ENCODE data around the gene NVL.

Gene NVL

DNA sequence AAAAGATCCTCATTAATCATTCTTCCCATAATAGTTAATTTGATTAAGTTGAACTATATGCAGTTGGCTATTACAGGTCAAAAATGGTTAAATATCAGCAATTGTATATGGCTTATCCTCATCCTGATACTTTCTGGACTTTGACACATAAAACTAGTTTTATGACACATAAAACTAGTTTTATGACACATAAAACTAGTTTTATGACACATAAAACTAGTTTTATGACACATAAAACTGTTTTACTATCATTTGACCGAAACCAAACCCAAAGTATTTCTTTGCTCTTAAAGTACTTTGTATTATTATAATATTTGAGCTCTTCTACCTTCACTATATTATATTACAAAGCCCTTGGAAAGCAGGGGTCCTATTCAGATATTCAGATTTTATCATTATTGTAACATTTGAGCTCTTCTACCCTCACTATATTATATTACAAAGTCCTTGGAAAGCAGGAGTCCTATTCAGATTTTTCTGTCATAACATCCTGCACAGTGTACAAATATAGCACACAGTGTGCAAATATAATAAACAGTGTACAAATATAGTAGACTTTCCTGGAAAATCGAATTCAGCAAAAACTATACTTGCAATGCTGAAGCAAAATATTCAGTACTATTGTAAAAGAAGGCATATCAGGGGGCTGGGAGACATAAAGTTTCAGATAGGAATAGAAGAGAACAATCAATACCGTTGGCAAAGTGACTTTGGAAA is 53.0 kb downstream of the NVL start:
- DNase-seq, result no peak

DNA sequence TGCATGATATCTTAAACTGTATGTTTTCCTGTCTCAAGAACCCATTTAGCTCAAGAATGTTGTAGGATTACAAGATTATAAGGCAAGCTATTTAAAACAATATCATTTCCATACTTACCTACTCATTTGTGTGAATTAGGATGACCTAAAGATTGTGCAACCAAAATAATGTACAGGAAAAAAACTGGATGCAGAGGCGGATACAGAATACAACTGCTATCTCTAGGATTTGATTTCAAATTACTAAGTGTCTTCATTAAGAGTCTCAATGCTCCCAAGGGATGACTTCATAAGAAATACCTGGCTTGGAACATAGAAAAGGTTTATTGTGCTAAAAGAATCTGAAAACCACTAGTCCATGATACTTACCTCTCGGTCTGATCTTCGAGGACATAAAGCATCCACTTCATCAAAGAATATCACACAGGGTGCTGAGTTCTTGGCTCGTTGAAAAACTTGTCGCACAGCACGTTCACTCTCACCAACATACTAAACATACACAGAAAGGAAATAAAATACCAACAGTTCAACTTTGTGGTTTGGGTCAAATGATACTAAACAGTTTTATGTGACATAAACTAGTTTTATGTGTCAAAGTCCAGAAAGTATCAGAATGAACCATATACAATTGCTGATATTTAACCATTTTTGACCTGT is 54.9 kb downstream of the NVL start:
- DNase-seq, result no peak

DNA sequence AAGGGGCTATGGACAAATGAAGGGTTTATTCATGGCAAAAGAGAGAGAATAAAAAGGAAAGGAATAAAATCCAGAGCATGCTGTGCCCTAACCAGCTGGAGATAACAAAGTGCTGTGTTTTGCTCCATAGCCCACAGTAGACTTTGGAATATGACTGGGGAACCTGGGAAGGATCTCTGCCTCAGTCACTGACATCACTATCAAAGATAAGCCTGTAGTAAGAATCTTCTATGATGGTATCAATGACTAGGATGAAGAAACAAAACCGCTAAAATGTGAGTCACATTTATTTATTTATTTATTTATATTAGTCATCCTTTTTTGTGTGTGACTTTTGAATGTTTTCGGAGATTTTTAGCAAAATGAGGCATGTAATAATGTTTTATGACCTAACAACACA is 56.3 kb downstream of the NVL start:
- no peak for DNase-seq

DNA sequence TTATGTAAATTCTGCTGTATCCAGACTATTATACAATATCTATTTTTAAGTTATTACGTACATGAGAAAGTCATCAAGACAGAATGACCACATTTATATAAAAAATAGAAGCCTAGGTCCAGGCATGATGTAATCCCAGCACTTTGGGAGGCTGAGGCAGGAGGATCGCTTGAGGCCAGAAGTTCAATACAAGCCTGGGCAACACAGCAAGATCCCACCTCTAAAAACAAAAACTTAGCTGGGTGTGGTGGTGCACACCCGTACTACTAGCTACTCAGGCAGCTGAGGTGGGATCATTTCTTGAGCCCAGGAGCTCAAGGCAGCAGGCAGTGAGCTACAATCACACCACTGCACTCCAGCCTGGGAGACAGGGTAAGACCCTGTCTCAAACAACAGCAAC is 58.9 kb downstream of the NVL start:
- DNase-seq, result no peak

DNA sequence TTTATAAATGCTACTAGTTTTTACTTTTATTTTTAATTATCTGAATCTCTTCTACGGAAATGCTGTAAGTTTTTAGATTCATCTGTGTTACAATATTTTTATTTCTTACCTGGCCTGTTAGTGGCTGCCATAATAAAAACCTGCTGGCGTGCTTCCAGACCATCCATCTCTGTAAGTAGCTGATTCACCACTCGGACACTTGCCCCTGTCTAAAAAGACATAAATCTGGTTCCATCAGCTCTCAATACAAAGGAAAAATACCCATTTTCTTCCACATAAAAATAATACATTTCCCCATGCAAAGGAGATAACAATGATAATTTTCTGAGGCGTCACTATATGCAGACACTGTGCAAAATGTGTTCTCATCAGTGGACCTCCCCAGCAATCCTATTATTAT is 62.0 kb downstream of the NVL start:
- DNase-seq, result no peak

DNA sequence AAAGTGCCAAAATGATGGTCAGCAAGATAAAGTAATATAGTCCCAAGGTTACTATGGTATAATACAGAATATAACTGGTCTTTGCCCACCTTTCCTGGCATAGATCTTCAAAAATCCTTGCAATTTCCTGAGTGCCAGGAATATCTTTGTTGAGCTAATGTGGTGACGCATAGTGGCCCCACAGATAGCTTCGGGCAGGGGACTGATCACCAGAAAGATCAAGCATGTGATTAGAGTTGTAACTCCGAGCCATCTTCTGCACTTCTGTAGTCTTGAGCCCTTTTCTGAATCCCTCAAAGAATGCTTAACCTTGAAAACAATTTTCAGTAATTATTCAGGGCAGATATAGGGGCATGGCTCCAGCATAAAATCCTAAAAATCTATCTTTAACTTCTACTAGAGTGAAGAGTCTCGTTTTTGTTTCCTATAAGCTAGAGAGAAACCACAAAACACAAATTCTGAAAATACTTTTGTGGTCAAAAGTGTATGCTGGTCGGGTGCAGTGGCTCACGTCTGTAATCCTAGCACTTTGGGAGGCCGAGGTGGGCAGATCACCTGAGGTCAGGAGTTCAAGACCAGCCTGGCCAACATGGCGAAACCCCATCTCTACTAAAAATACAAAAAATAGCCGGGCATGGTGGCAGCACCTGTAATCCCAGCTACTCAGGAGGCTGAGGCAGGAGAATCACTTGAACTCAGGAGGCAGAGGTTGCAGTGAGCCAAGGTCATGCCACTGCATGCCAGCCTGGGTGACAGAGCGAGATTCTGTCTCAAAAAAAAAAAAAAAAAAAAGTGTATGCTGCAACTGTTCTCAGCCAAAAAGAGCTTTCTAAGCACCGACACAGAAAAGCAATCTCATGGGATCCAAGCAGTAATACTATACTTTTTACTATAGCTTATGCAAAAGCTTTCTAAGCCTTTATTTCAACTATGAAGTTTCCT is 62.8 kb downstream of the NVL start:
- no peak for DNase-seq

DNA sequence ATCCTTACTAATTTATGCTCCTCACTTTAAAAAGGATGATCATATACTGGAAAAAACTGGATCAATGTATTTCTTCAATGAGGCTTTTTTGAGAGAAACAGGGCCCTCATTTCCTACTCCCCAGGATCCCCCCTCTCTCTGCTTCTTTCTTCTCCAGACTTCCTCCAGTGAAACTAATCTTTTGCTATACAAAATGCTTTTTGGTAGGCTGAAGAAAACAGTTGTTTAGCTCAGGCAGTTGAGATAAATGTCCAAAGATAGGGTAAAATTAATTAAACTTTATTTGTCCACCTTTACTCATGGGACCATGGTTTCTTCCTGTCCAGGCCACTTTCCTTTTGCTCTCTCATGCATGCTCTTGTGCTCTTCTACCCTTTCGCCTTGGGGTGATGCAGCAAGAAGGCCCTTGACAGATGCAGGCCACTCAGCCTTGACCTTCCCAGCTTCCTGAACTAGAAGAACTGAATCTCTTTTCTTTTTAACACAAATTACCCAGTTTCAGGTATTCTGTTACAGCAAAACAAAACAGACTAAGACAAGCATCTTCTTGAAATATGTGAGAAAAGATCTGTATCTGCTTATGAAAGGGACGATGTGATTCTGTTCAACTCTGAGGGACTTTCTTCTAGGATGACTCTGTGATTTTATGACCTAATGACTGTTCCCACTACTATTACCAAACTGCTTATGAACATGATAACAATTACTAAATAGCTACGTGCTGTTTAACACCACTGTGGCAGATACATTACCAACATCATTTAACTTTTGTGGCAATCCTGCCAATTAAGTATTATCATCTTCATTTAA is 63.7 kb downstream of the NVL start:
- DNase-seq, result no peak

DNA sequence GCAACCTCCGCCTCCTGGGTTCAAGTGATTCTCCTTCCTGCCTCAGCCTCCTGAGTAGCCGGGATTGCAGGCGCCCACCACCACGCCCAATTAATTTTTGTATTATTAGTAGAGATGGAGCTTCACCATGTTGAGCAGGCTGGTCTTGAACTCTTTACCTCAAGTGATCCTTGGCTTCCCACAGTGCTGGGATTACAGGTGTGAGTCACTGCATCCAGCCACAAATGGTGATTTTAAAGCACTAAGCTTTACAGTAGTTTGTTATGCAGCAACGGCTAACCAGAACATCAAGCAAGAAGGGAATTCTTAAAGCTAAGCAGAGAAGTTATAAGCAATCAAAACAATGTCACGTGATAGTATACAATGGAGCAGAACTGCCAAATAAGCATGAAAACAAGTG is 65.7 kb downstream of the NVL start:
- no peak for DNase-seq

DNA sequence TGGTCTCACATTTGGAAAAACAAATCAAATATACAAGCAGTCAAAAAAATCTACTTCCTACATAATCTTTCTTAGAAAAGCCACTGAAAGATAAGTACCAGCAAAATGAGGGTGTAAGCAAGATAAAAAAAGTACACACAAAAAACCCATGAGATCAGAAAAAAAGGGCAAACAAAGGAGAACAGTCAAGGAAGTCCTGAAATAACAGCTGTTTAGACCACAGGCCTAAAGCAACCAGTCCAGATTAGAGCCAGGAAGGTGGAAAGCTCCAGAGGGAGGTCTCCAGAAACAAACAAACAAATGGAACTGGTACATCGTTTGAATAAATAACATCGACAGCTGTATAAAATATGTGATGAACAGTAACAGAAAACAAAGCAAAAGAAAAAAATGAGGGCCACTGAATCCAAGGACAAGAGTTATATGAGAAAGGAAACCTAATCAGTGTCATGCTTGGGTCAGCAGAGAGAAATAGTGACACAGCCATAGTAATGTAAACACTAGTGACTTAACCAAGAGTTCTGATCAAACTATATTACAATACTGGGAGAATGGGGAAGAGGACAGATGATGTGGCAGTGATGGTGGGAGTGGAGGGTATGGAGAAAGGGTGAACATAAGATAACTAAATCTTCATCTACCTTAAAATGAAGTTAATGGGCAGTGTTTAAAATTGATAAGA is 67.5 kb downstream of the NVL start:
- DNase-seq, result no peak

DNA sequence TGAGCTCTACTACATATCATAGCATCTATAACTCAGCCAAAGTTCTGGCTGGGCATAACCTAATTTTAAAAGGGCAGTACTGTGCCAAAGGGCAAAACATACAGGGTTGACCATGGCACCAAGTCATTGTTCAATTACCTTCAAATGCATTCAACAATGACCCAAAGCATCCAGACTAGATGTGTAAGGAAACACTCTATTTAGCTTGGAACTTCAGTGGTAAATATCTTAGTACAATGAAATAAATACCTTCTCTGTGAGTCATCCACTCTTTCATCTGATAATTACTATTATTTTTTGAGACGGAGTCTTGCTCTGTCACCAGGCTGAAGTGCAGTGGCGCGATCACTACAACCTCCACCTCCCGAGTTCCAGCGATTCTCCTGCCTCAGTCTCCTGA is 70.0 kb downstream of the NVL start:
- DNase-seq, result no peak

DNA sequence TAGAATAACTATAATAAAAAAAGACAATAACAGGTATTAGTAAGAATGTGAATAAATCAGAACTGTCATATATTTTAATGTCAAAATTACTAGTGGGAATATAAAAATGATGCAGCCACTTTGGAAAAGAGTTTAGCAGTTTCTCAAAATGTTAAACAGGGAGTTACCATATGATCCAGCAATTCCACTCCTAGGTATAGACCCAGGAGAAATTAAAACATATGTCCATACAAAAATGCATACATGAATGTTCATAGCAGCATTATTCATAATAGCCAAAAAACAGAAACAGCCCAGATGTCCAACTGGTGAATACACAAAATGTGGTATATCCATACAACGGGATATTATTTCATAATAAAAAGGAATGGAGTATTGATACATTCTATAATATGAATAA is 71.6 kb downstream of the NVL start:
- DNase-seq, result no peak

DNA sequence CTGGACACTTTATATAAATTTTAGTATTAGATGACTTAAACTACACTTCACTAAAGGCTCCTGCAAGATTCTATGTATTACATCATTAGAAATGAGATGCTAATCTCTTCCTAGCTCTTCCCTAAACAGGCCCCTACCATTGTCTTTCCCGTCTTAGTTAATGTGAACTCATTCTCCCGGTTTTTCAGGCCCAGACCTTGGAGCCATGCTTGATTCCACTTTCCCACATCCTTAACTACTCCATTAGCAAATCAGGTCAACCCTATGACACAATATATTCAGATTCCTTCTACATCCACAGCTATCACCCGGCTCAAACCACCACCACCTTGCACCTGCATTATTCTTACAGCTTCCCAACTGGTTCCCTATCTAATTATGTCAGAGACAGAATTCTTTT is 73.3 kb downstream of the NVL start:
- no peak for DNase-seq

DNA sequence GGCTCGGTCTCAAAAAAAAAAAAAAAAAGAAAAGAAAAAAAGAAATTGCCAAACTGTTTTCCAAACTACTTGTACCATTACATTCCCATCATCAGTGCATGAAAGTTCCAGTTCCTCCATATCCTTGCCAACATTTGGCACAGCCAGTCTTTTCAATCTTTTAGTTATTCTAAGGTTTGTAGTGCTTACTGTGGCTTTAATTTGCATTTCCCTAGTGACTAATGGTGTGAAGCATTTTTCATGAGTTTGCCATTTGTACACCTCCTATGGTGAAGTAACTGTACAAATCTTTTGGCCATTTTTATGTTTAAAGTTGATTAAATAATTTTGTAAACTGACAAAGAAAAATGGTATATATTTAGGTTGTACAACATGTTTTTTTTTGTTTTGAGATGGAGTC is 76.3 kb downstream of the NVL start:
- DNase-seq, result no peak

DNA sequence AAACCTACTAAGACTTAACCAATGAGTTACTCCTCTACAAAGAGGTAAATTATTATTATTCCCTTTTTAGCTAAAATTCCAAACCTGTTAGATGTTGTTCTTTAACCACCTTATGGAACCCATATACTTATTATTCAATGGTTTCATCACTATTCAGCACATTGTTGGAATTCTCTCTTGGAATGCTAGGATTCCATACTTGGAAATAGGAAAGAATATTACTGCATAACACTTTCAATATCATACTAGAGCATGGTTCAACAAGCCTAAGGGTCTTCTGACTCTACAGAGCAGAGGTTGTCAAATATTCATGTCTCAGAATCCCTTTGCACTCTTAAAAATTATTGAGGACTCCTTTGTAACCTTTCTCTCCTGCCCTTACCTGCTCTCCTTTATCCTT is 77.5 kb downstream of the NVL start:
- DNase-seq, result no peak

DNA sequence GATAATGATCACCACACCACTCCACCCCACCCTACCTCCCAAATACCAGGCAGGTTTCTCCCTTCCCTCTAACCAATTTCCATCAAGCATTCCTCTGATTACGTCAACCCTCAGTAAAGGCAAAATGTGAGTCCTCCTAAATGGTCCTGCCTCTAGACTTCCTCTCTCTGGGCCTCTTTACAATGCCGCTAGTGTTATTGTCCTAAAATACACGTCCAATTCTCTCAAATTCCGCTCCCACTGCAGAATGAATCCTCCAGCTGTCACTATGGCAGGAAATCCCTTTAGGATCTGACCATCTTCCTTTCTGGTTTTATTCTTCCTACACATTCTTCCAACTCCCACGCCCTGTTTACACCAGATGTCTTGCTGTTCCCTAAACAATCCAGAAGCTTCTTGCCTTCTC is 78.2 kb downstream of the NVL start:
- DNase-seq, result no peak

DNA sequence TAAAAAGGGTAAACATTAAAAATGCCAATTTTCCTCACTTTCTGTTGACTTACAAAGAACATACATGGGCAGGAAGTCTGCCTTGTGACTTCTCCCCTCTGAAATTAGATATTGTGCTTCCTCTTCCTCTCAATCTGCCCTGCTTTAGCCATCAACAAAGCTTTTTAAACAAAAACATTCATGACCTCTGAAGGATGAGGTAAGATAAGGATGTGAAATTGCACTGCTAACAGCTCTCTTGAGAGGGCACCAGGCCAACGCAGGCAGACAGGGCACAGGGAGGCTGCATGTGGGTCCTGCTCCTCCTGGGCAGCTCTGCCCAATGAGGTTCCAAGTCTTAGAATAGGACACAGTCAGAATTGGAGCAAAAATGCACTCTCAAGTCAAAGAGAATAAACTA is 84.8 kb downstream of the NVL start:
- DNase-seq, result no peak

DNA sequence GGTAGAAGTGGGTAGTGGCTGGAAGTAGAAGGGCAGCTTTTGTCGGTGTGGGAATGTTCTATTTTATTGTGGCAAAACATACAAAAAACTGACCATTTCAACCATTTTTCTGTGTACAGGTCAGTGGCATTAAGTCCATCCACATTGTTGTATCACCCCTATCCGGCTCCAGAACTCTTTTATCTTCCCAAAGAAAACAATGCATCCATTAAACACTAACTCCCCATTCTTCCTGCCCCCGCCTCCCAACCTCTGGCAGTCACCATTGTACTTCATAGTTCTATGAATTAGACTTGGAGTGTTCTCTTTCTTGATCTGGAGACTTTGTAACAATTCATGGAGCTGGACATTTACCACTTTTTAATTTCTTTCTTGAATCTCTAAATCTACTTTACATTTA is 91.2 kb downstream of the NVL start:
- DNase-seq, result no peak

DNA sequence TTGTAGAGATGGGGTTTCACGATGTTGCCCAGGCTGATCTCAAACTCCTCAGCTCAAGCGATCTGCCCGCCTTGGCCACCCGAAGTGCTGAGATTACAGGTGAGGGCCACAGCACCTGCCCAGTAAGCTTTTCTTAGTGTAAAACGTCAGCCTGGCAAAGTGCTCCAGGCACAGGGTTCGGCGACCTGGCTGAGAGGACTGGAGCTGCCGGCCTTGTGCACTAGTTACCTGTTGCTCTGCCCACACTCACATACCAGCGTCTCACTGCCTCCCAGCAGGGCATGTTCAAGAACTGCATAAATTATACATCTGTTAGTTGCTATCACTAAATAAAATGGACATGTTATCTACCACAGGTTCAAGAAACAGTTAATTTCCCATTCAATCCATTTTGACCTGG is 91.8 kb downstream of the NVL start:
- no peak for DNase-seq

DNA sequence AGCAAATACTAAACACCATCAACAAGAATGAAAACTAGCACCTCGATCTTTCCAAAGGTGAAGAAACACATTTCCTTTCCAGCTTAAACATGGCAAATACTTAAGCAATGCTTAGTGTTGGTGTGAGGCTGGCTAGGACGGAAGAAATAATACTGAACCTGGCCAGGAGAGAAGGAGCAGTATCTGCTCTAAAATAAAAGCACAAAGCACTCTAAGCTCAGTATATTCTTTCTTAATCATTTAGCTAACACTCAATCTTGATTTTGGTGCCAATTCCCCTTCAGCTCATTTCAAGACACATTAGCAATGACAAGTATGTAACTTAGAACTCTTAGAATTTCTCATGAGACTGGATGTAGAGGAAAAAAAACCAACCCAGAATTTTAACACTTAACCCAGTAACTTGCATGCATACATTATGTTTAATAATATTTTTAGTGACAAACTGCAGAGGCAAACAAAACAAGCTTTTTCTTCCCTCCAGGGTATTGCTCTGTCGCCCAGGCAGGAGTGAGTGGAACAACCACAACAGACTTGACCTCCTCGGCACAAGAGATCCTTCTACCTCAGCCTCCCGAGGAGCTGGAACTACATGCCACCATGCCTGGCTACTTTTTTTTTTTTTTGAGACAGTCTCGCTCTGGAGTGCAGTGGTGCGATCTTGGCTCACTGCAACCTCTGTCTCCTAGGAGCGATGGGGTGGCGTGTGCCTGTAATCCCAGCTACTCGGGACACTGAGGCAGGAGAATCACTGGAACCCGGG is 92.7 kb downstream of the NVL start:
- no peak for DNase-seq

DNA sequence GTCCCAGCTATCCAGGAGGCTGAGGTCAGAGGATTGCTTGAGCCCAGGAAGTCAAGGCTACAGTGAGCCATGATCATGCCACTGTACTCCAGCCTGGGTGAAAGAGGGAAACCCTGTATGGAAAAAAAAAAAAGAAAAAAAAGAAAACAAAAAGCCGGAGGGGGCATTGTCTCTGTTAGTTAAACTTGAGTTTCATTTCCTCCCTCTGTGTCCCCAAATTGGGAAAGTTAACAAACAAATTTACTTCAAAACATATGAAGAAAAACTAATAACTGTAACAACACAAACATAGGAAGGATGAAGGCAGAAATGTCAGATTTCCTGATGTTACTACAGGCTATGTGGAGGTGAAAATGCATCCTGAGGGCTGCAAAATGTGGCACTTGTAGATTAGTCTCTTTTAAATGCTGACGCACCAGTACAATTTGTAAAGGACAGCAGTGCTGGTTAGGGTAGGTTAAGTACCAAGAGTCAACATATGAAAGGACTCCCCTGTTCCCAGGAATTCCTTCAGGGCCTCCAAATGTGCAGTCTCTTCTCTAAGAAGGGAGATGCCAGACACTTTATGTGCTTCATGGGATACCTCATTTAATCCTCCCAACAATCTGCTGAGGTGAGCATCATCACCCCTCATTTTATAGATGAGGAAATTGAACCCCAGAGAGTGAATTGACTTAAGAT is 94.0 kb downstream of the NVL start:
- DNase-seq, result no peak

DNA sequence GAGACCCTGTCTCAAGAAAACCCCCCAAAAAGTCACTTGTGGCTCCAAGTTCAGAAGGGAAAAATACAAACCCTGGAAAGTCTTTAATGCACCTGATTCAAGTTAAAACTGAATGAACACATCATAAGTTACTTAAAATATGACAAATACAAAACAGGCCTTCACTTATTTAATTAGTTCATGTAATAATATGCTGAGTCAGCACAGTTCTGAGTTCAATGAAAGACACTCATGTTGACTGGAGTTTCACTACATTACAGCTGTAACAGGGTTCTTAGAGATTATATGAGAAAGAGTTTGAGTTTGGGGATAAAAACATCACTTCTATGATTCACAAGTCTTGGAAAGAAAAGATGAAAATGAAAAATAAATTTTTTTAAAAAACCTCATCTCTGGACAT is 96.0 kb downstream of the NVL start:
- no peak for DNase-seq
